Vagina (tissue), 2 donors: ENCODE measurements around the gene JKAMP.

Experiments
- POLR2A ChIP-seq, 2 donors: fragments of 450-650 bp; IDR thresholded peaks; one replicate each; pipeline ENCODE4 v1.6.1; 2017; ENCODE audit warnings: antibody characterized with exemption in 2 of 2, mild to moderate bottlenecking in 2 of 2, moderate library complexity in 2 of 2
- TF ChIP-seq, protein P1 (sequence below), 3 experiments: fragments of 450-650 bp in 2 of 3; fragments of 200-600 bp in 1 of 3; sonication (generic) in 1 of 3; IDR thresholded peaks; one replicate each; pipeline ENCODE4 v1.5.1; 2017 to 2019; ENCODE audit warnings: antibody characterized with exemption in 3 of 3, mild to moderate bottlenecking in 2 of 3, moderate library complexity in 2 of 3

DNA sequence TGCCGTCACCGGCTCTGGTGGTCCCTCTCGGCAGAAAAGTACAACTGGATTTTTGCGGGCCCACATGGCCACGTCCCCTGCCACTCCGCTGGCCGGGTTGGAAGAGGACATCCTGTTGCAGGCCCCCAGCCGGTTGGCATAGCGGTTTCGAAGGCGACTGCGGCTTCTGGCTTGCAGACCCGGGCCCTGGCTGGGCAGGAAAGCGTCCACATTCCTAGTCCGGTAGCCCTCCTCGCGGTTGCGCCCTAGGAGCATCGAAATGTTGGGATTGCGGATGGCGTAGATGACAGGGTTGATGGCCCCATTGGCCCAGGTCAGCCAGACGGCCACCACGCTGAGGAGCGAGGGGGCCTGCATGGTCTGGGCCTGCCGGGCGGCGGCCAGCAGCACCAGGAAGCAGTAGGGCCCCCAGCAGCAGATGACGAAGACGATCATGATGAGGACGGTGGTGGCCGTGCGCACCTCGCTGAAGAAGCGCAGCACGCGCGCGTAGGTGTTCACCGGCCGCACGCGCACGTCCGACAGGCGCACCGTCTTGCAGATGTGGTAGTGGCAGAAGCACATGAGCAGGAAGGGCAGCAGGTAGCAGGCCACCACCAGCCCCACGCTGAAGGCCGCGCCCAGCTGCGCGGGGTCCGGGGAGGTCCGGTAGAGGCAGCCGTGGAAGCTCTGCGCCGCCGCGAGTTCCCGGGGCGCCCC lies 20.4 kb upstream of the JKAMP start:
- TF ChIP-seq, protein P1, sequence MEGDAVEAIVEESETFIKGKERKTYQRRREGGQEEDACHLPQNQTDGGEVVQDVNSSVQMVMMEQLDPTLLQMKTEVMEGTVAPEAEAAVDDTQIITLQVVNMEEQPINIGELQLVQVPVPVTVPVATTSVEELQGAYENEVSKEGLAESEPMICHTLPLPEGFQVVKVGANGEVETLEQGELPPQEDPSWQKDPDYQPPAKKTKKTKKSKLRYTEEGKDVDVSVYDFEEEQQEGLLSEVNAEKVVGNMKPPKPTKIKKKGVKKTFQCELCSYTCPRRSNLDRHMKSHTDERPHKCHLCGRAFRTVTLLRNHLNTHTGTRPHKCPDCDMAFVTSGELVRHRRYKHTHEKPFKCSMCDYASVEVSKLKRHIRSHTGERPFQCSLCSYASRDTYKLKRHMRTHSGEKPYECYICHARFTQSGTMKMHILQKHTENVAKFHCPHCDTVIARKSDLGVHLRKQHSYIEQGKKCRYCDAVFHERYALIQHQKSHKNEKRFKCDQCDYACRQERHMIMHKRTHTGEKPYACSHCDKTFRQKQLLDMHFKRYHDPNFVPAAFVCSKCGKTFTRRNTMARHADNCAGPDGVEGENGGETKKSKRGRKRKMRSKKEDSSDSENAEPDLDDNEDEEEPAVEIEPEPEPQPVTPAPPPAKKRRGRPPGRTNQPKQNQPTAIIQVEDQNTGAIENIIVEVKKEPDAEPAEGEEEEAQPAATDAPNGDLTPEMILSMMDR (IDR thresholded peaks at IDR 0.05), result no peak
- no peak for TF ChIP-seq POLR2A (IDR thresholded peaks at IDR 0.05)
